ENCODE results near the gene VPS16. TPM values are rescaled to one million over a fixed set of nuclear protein-coding genes. Genes with fewer than 3 reads are reported as not detected.

VPS16 gene
- total RNA-seq, 2 donors from 2014 or later = 33.9 to 41.0 TPM

Other genes starting within 250 kb of the VPS16 start
- 10 to 100 TPM; 70.9 to 85.3 TPM for gene NOP56, start 188.1 kb upstream of the VPS16 start, total RNA-seq
- gene IDH3B, start 176.5 kb upstream of the VPS16 start, total RNA-seq = 100 to 1,000 TPM; 104 to 144 TPM
- gene EBF4, start 148.0 kb upstream of the VPS16 start, total RNA-seq = 1 to 10 TPM; 1.9 to 8.2 TPM
- gene CPXM1, start 40.1 kb upstream of the VPS16 start, total RNA-seq = 1 to 10 TPM in 1 of 2 donors, under 1 TPM in 1; 0.24 to 2.3 TPM
- not detected for gene C20orf141, start 25.8 kb upstream of the VPS16 start, total RNA-seq
- not detected for gene TMEM239, start 24.4 kb upstream of the VPS16 start, total RNA-seq
- gene PCED1A, start 90 bp upstream of the VPS16 start, total RNA-seq = 10 to 100 TPM; 16.2 to 26.8 TPM
- 10 to 100 TPM; 41.4 to 55.5 TPM for gene PTPRA, start 32.7 kb downstream of the VPS16 start, total RNA-seq
- under 1 TPM in 1 of 2 donors, not detected in 1; 0.64 TPM for gene GNRH2, start 202.9 kb downstream of the VPS16 start, total RNA-seq
- 10 to 100 TPM; 33.1 to 44.1 TPM for gene MRPS26, start 205.3 kb downstream of the VPS16 start, total RNA-seq
- gene OXT, start 230.9 kb downstream of the VPS16 start, total RNA-seq = not detected
- not detected for gene AVP, start 244.0 kb downstream of the VPS16 start, total RNA-seq